Measurements from ENCODE around the gene SP2. TPM values are rescaled to one million over a fixed set of nuclear protein-coding genes. Genes with fewer than 3 reads are reported as not detected.

SP2 gene
- polyA plus RNA-seq, 1 donor (not counting 4 experiments of a cell fraction or from before 2014, with no cell fraction given), result 2.1 TPM

- no peaks in the 10 kb centered on the region for H3K36me3 ChIP-seq (ENCODE audit: control insufficient read depth in 2 of 2, extremely low read depth in 1 of 2, insufficient read depth in 2 of 2, low read length in 2 of 2)
- H3K4me1 ChIP-seq (ENCODE audit: control insufficient read depth, extremely low read depth, insufficient read depth, low read length), result peaks cover 11% of the 10 kb centered on the region
- H3K27ac ChIP-seq (ENCODE audit: control insufficient read depth, insufficient read depth, low read length), result no peak overlapping the region
- H3K9ac ChIP-seq (ENCODE audit: control insufficient read depth, extremely low read depth, insufficient read depth, low read length), result no peak overlapping the region
- no peak overlapping the region for H2AFZ ChIP-seq (ENCODE audit: control insufficient read depth, low read length)
- no peaks in the 10 kb centered on the region for H3K9me3 ChIP-seq (ENCODE audit: control insufficient read depth, low read depth, low read length)
- H3K79me2 ChIP-seq (ENCODE audit: control insufficient read depth, insufficient read depth, low read length), result no peaks in the 10 kb centered on the region
- dilution Hi-C loops (cut with MboI; ENCODE audit: extremely low pct_ligation_motif_present, low sequenced_read_pairs), result no loop called here
- DNase-seq (ENCODE audit: low read depth, low spot score), result no peak
- TF ChIP-seq EZH2 (IDR thresholded peaks at IDR 0.05; ENCODE audit: low read length), result no peak
- TF ChIP-seq, protein P1, sequence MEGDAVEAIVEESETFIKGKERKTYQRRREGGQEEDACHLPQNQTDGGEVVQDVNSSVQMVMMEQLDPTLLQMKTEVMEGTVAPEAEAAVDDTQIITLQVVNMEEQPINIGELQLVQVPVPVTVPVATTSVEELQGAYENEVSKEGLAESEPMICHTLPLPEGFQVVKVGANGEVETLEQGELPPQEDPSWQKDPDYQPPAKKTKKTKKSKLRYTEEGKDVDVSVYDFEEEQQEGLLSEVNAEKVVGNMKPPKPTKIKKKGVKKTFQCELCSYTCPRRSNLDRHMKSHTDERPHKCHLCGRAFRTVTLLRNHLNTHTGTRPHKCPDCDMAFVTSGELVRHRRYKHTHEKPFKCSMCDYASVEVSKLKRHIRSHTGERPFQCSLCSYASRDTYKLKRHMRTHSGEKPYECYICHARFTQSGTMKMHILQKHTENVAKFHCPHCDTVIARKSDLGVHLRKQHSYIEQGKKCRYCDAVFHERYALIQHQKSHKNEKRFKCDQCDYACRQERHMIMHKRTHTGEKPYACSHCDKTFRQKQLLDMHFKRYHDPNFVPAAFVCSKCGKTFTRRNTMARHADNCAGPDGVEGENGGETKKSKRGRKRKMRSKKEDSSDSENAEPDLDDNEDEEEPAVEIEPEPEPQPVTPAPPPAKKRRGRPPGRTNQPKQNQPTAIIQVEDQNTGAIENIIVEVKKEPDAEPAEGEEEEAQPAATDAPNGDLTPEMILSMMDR (optimal IDR thresholded peaks at IDR 0.05 in 1 of 3, IDR thresholded peaks at IDR 0.05 in 1 of 3, conservative IDR thresholded peaks at IDR 0.05 in 1 of 3; ENCODE audit: extremely low read depth in 1 of 3, insufficient read depth in 2 of 3, low read length in 3 of 3), result no peak
- H3K4me3 ChIP-seq (ENCODE audit: control insufficient read depth in 2 of 3, extremely low read depth in 1 of 3, insufficient read depth in 2 of 3, low read depth in 1 of 3, low read length in 3 of 3), result no peak overlapping the region
- H3K27me3 ChIP-seq (ENCODE audit: control insufficient read depth, extremely low read depth, insufficient read depth, low read length), result peaks cover 18% of the 10 kb centered on the region
- no peaks in the 10 kb centered on the region for H4K20me1 ChIP-seq (ENCODE audit: control insufficient read depth, extremely low read depth, insufficient read depth, low read length)
- FAIRE-seq, result no peak
- no peak overlapping the region for H3K4me2 ChIP-seq (ENCODE audit: control insufficient read depth, extremely low read depth, insufficient read depth, low read depth, low read length)
- no peaks in the 10 kb centered on the region for H3K9me1 ChIP-seq (ENCODE audit: control insufficient read depth, extremely low read depth, insufficient read depth, low read length)
Measured at GRCh38 chr17:47875011-47875985, 20.7 kb upstream of the SP2 start.

DNA sequence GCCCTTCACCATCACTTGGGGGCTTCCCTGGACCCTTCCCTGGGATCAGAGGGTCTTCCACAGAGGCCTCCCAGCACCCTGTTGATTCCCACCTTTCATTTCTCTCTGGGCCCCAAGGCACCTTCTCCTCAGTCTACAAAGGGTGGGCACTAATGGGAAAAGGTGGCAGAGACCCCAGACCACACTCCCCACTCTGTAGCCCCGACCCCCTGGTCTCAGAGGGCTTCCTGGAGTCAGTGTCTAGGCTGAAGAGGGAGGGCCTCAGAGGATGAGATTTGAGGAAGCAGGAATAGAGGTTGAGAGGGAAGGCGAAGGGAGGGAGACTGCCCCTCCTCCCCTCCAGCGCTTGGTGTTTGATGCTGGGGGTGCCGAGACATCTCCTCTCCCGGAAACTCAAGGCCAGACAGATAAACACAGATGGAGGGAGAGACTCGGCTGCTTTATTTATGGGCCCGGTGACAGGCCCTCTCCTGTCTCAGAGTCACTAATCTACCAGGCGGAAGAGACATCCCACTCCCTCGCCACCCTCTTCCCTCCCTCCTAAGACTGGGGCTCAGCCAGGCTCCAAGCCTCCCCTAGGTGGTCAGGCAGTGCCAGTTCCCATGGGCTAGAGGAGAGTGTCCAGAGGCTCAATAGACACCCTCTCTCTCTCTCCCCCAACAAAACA, 18.5 kb upstream of the SP2 start:
- Histone ChIP-seq H3K27me3 (ENCODE audit: control insufficient read depth, extremely low read depth, insufficient read depth, low read length) (peaks cover 17% of the 10 kb centered on the region), H2AFZ (ENCODE audit: control insufficient read depth, low read length) (no peak overlapping the region), H3K36me3 (ENCODE audit: control insufficient read depth in 2 of 2, extremely low read depth in 1 of 2, insufficient read depth in 2 of 2, low read length in 2 of 2) (no peaks in the 10 kb centered on the region), H3K79me2 (ENCODE audit: control insufficient read depth, insufficient read depth, low read length) (no peaks in the 10 kb centered on the region), H3K9me3 (ENCODE audit: control insufficient read depth, low read depth, low read length) (no peaks in the 10 kb centered on the region), H3K4me2 (ENCODE audit: control insufficient read depth, extremely low read depth, insufficient read depth, low read depth, low read length) (no peak overlapping the region), H4K20me1 (ENCODE audit: control insufficient read depth, extremely low read depth, insufficient read depth, low read length) (no peaks in the 10 kb centered on the region), H3K4me1 (ENCODE audit: control insufficient read depth, extremely low read depth, insufficient read depth, low read length) (peaks cover 7% of the 10 kb centered on the region), H3K4me3 (ENCODE audit: control insufficient read depth in 2 of 3, extremely low read depth in 1 of 3, insufficient read depth in 2 of 3, low read depth in 1 of 3, low read length in 3 of 3) (no peak overlapping the region), H3K9me1 (ENCODE audit: control insufficient read depth, extremely low read depth, insufficient read depth, low read length) (no peaks in the 10 kb centered on the region), H3K27ac (ENCODE audit: control insufficient read depth, insufficient read depth, low read length) (no peak overlapping the region), H3K9ac (ENCODE audit: control insufficient read depth, extremely low read depth, insufficient read depth, low read length) (no peak overlapping the region)
- dilution Hi-C loops (cut with MboI; ENCODE audit: extremely low pct_ligation_motif_present, low sequenced_read_pairs), result no loop called here
- TF ChIP-seq, protein P1 (optimal IDR thresholded peaks at IDR 0.05 in 1 of 3, IDR thresholded peaks at IDR 0.05 in 1 of 3, conservative IDR thresholded peaks at IDR 0.05 in 1 of 3; ENCODE audit: extremely low read depth in 1 of 3, insufficient read depth in 2 of 3, low read length in 3 of 3), result no peak
- no peak for TF ChIP-seq EZH2 (IDR thresholded peaks at IDR 0.05; ENCODE audit: low read length)
- no peak for FAIRE-seq
- DNase-seq (ENCODE audit: low read depth, low spot score), result no peak

Data from keratinocyte (primary cell).